HEK293T (cell line): ENCODE results near the gene SUPT7L.
A peak's percentile ranks its signal among the peaks of the same experiment; 100 is the strongest.

Experiments used
- CTCF ChIA-PET: fragments of 350-600 bp; formaldehyde crosslinking; extraction: SDS; loops from one replicate; lab custom pipeline; 2021; ENCODE audit warnings: antibody characterized with exemption, inconsistent platforms; lab: Yijun Ruan, JAX
- POLR2A ChIA-PET: fragments of 350-600 bp; formaldehyde crosslinking; extraction: SDS; loops from one replicate; lab custom pipeline; 2020; ENCODE audit warnings: antibody characterized with exemption, inconsistent platforms; lab: Yijun Ruan, JAX
- DNase-seq: peaks from one replicate; pipeline ENCODE4 v3.0.0; 2012; ENCODE audit warnings: mixed read lengths; ENCODE audit errors: extremely low spot score
- ARNT ChIP-seq: fragments of 450-650 bp; IDR thresholded peaks from 2 replicates; pipeline ENCODE4 v1.6.1; 2017; ENCODE audit warnings: mild to moderate bottlenecking
- BHLHE40 ChIP-seq: fragments of 450-650 bp; IDR thresholded peaks from 2 replicates; pipeline ENCODE4 v1.6.1; 2016; ENCODE audit warnings: mild to moderate bottlenecking, moderate library complexity, borderline replicate concordance
- CTBP1 ChIP-seq: fragments of 450-650 bp; IDR thresholded peaks from 2 replicates; pipeline ENCODE4 v1.6.1; 2016; ENCODE audit warnings: borderline replicate concordance
- ELF4 ChIP-seq: fragments of 450-650 bp; IDR thresholded peaks from 2 replicates; pipeline ENCODE4 v1.6.1; 2017; ENCODE audit warnings: antibody characterized with exemption
- FOXA1 ChIP-seq: fragments of 450-650 bp; IDR thresholded peaks from 2 replicates; pipeline ENCODE4 v1.6.1; 2016; ENCODE audit warnings: mild to moderate bottlenecking
- FOXK2 ChIP-seq: fragments of 450-650 bp; IDR thresholded peaks from 2 replicates; pipeline ENCODE4 v1.6.1; 2016; ENCODE audit warnings: mild to moderate bottlenecking
- FOXM1 ChIP-seq: fragments of 450-650 bp; IDR thresholded peaks from 2 replicates; pipeline ENCODE4 v1.6.1; 2017; ENCODE audit warnings: mild to moderate bottlenecking, borderline replicate concordance
- HDGF ChIP-seq: fragments of 450-650 bp; IDR thresholded peaks from 2 replicates; pipeline ENCODE4 v1.6.1; 2017; ENCODE audit warnings: antibody characterized with exemption, borderline replicate concordance
- L3MBTL2 ChIP-seq: fragments of 450-650 bp; conservative IDR thresholded peaks from 2 replicates; pipeline ENCODE4 v1.6.1; 2016; ENCODE audit warnings: mild to moderate bottlenecking
- LEF1 ChIP-seq: fragments of 450-650 bp; IDR thresholded peaks from 2 replicates; pipeline ENCODE4 v1.6.1; 2017; ENCODE audit warnings: mild to moderate bottlenecking, borderline replicate concordance
- NFRKB ChIP-seq: fragments of 450-650 bp; IDR thresholded peaks from 2 replicates; pipeline ENCODE4 v1.6.1; 2016; ENCODE audit warnings: mild to moderate bottlenecking, moderate library complexity
- SP1 ChIP-seq: fragments of 450-650 bp; IDR thresholded peaks from 2 replicates; pipeline ENCODE4 v1.6.1; 2017
- SUZ12 ChIP-seq: fragments of 450-650 bp; IDR thresholded peaks from 2 replicates; pipeline ENCODE4 v1.6.1; 2016; ENCODE audit warnings: mild to moderate bottlenecking
- TARDBP ChIP-seq: fragments of 450-650 bp; IDR thresholded peaks from 2 replicates; pipeline ENCODE4 v1.6.1; 2016
- ZNF384 ChIP-seq: fragments of 450-650 bp; IDR thresholded peaks from 2 replicates; pipeline ENCODE4 v1.6.1; 2016
- TF ChIP-seq, protein P1 (sequence below): fragments of 450-650 bp; IDR thresholded peaks from 2 replicates; pipeline ENCODE4 v1.6.1; 2016

The SUPT7L gene

DNA sequence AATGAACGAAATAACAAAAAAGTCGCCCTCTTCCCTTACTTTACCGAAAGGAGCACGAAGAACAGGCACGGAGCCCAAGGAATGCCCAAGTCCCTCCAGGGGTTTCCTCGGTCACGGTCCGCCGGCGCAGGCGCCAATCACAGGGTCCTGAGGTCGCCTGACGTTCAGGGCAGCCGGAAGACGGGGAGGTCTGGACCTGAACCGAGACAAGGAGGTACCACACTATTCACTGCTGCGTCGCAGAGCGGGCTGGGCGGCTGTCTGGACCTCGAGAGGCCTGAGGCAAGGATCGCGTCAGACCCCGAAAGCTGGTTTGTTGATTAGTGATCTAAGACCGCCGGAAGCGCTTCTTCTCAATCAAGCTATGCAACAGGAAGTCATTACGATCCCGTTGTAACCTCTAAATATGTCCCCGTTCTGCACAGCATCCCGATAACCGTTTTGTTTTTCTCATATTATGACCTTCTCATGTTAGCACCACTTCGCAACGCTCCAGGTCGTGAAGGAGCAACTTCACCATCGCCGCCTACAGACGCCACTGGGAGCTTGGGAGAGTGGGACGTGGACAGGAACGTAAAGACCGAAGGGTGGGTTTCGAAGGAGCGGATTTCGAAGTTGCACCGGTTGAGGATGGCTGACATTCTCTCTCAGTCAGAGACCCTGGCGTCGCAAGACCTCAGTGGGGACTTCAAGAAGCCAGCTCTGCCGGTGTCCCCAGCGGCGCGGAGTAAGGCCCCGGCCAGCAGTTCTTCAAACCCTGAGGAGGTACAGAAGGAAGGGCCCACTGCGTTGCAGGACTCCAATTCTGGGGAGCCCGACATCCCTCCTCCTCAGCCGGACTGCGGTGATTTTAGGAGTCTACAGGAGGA, at the start of gene SUPT7L, which contains the start of gene SLC4A1AP:
Gene SUPT7L, minus strand, starts transcription at position 330 of the 869 bp plus-strand sequence. CDS start 1,422 bp downstream, outside the sequence.
Gene SLC4A1AP, plus strand, starts transcription at position 605 of the 869 bp plus-strand sequence. Its CDS starts 26 bp downstream, at position 631.
- ChIA-PET CTCF (interaction anchor here (1.1 kb wide), 1 partner anchor 20 kb away, joined by 3 read pairs; no protein-coding TSS in a partner anchor), POLR2A (interaction anchor here (0.9 to 2.0 kb wide), 9 partner anchors 8 to 283 kb away, joined by 3 to 11 read pairs (median 6); partner anchors contain the start of genes CCDC121, GPN1, PPM1G and ZNF513)
- peak; percentile 75 for DNase-seq
- peak; percentile 73; the same call in 1 of the 2 replicates for TF ChIP-seq LEF1
- peak; percentile 59; the same call in 1 of the 2 replicates for TF ChIP-seq FOXM1
- no peak for TF ChIP-seq SP1
- TF ChIP-seq TARDBP = peak; percentile 71; the same call in 1 of the 2 replicates
- no peak for TF ChIP-seq ARNT
- TF ChIP-seq NFRKB = peak; percentile 96
- no peak for TF ChIP-seq BHLHE40
- TF ChIP-seq SUZ12 = no peak
- TF ChIP-seq FOXA1 = no peak
- TF ChIP-seq ZNF384 = no peak
- TF ChIP-seq FOXK2 = peak; percentile 73; the same call in 1 of the 2 replicates
- TF ChIP-seq CTBP1 = peak; percentile 99
- TF ChIP-seq HDGF = no peak
- TF ChIP-seq, protein P1, sequence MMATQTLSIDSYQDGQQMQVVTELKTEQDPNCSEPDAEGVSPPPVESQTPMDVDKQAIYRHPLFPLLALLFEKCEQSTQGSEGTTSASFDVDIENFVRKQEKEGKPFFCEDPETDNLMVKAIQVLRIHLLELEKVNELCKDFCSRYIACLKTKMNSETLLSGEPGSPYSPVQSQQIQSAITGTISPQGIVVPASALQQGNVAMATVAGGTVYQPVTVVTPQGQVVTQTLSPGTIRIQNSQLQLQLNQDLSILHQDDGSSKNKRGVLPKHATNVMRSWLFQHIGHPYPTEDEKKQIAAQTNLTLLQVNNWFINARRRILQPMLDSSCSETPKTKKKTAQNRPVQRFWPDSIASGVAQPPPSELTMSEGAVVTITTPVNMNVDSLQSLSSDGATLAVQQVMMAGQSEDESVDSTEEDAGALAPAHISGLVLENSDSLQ = peak; percentile 81
- 0 out of 2 replicates have a peak, but pooled peaks have one; percentile 5 for TF ChIP-seq L3MBTL2
- peak; percentile 77 for TF ChIP-seq ELF4

GRCh38 chr2:27713201-27713600, 49.8 kb upstream of the SUPT7L start:
- no peak for DNase-seq
- CTCF ChIA-PET = interaction anchor here (0.7 to 1.4 kb wide), 2 partner anchors 10 to 157 kb away, joined by 4 read pairs; no protein-coding TSS in a partner anchor
- TF ChIP-seq LEF1 = no peak
- TF ChIP-seq FOXK2 = no peak
- TF ChIP-seq ZNF384 = no peak
- TF ChIP-seq, protein P1 = no peak
- TF ChIP-seq FOXA1 = no peak
- no peak for TF ChIP-seq SP1
- TF ChIP-seq TARDBP = no peak
- no peak for TF ChIP-seq SUZ12
- no peak for TF ChIP-seq FOXM1
- POLR2A ChIA-PET = no interaction called here

DNA sequence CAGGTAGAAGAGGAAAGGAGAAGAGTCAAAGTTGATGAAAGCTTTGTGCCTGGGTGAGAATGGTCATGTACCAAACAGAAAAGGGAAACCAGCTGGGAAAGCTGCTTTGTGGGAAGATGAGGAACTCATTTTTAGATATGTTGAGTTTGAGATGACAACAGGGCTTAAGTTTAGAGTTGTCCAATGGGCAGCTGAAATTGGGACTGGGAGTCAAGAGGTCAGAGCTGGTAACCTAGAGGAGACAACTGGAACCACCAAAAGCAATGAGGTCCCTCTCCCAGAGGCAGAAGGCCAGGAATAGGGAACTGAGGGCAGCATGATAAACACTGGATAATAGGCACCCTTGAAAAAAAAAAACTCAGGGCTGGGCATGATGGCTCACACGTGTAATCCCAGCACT, 49.1 kb upstream of the SUPT7L start:
- ChIA-PET CTCF (interaction anchor here (0.5 to 1.4 kb wide), 4 partner anchors 11 to 433 kb away, joined by 3 to 4 read pairs (median 4); no protein-coding TSS in a partner anchor), POLR2A (no interaction called here)
- TF ChIP-seq L3MBTL2 (no peak), SUZ12 (no peak), FOXA1 (no peak), TARDBP (no peak), BHLHE40 (no peak), HDGF (no peak), SP1 (no peak), FOXK2 (no peak), ELF4 (no peak), ZNF384 (no peak), LEF1 (no peak)
- TF ChIP-seq, protein P1 = no peak
- DNase-seq = no peak

- ChIA-PET CTCF (interaction anchor here (0.5 kb wide), 2 partner anchors 118 to 432 kb away, joined by 3 read pairs; no protein-coding TSS in a partner anchor), POLR2A (no interaction called here)
- no peak for DNase-seq
- no peak for TF ChIP-seq FOXK2
- TF ChIP-seq ZNF384 = no peak
- TF ChIP-seq ELF4 = no peak
- no peak for TF ChIP-seq CTBP1
- no peak for TF ChIP-seq NFRKB
- TF ChIP-seq FOXA1 = no peak
- TF ChIP-seq LEF1 = no peak
- TF ChIP-seq L3MBTL2 = no peak
Observed at GRCh38 chr2:27711804-27712203, 48.4 kb upstream of the SUPT7L start.

DNA sequence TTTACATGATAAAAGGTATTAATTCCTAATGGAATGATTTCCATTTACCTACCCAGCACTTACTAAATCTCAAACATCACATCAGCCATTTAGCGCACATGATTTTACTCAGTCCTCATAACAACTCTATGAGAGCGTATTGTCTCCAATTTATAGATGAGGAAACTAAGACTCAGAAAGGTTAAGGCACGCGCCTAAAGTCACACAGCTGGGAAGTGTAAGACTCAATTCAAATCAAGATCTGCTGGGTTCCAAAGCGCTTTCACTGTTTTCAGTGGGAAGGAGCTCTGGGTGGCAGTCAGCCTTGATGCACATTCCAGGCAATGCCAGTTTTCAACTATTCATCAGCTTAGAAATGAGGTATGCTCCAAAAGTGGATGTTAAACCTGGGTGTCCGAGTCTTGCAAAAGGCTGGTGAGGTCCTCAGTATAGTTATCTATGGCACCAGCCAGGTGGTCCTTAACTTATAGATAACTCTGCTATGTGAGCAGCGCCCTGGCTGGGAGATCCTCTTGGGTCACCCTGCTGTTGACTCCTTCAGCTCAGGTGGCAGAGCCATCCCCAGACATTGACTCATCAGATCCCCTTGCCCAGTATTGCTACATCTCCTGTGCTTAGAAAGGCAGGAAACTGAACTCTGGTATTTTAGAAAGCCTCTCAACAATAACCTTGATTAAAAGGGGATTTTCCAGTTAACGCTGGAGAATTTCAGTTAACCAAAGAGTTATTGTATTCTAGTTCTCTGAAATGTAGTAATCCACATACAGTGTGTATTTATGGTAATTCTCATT, 47.4 kb upstream of the SUPT7L start:
- no peak for TF ChIP-seq HDGF
- ChIA-PET POLR2A (no interaction called here), CTCF (no interaction called here)
- DNase-seq = no peak
